Kasumi-1 (cell line): ENCODE results near the gene CUX1.

Experiments
- DNase-seq, 2 experiments: peaks; one replicate each; lab custom pipeline; 2025; lab: John Stamatoyannopoulos, UW

The CUX1 gene

DNA sequence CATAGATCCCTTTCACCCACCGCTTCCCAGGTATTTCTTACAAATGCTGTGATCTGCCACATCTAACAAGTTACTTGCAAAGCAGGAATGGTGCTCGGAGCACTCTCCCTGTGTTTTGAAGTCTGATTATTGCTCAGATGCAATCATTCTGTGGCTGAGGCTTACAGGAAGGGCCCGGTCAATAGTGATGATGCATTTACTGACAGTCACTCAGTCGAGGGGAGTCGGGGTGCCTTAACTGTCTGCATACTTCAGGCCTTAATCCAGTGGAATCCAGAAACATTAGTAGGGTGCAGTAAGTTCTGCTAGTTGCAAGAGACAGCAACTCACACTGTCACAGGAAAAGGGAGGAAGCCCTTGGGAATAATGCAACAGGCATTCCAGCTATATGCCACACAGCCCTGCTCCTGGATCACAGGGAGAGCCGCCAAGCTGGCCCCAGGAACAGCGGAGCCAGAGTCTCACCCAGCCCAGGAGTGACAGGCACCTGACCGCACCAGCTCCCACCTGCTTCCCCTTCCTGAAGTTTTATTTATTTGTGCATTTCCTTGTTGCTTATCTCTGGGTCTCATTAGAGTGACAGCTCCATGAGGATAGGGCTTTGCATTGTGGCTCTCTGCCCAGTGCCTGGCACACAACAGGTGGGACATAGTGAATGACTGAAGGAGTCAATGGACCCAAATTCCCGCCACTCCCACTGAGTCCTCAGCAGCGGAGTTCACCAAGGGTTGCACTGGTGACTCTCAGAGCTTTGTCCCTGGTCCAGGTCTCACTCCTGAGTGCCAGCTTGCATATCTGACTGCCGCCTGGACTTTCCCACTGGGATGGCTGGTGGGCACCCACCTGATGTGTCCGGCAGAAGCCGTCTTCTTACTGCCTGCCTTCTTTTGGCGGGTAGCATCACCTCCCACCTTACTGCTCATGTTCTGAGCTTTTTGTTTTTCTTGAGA, 256.8 kb downstream of the CUX1 start:
- DNase-seq: no peak

DNA sequence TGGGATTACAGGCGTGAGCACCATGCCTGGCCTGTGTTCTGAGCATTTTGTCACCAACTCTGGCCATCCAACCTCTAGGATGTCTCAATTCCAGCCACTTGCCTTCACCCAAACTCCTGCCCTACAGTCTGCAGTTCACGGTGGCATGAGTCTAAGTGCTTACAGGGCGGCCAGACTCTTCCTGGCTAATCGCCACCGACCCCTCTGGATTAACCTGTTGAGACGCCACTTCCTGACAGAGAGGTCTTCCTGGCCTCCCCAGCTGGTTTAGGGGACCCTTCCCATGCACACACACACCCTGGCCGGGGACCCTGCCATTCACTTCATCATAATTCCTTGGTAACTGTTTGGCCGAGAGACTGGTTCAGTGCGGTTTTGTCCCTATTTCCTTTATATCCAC, 257.7 kb downstream of the CUX1 start:
- DNase-seq: no peak

DNA sequence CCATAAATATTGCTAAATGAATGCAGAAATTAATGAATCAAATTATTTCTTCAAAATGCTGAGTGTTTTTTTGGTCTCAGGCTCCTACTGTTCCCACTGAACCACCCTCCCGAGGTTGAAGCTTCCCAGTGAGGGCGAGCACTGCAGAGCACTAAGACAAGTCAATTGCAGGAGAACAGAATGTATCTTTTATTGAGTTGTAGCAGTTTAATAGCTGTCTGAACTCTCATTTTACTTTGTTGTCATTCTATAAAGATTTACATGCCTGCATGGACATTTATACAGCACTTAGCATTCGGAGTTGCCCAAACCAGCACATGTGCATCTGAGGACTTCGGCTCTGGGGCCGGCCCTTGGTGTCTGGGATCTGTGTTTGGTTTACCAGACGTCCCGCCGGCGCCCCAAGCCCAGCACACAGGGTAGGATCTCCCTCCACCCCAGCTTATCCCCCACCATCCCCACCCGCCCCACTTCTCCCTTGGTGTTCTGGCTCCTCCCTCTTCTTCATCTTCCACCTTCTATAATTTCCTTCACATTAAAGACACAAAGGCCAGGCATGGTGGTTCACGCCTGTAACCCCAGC, 258.2 kb downstream of the CUX1 start:
- DNase-seq: no peak

DNA sequence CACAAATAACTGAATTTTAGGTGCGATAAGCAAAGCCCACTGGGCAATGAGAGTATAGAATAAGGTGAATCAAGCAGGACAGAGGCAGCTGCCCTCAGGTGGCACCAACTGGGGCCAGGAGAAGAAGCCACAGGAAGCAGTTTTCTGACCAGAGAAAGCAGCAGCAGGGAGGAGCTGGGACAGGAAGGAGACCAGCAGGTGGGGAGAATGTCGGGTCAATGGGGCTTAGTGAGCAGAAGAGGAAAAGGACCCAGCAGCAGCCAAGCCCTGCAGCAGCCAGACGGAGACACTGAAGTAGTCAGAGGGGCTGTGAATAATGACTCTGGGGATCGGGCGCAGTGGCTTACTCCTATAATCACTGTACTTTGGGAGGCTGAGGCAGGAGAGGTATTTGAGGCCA, 259.7 kb downstream of the CUX1 start:
- peak; percentile 8 to 18 for DNase-seq

DNA sequence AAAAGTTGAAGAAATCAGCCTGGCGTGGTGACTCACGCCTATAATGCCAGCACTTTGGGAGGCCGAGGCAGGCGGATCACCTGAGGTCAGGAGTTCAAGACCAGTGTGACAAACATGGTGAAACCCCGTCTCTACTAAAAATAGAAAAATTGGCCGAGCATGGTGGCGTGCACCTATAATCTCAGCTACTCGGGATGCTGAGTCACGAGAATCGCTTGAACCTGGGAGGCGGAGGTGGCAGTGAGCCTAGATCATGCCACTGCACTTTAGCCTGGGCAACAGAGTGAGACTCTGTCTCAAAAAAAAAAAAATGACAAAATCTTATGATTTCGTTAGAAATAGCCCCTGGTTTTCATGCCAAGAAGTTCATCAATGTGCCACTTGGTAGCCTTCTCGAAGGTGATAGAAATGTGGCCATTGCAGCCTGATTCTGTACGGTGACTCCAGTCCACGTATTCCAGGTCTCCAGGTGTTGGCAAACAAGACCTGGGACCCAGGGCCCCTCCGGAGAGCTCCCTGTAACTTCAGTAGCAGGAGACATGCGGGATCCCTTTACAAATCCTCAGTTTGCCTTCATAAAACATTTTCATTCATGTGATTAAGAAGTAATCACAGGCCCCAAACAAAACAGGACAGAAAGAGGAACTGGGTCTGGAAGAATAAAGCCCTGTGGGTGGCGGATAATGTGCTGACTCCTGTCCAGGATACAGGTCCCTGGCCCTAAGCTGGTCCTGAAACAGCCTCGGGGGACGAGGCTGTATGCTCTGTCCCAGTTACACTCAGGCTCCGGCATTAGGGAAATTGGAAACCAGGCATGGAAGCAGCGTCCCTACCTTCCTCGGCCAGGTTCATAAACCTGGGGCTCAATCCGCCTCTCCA, 262.0 kb downstream of the CUX1 start:
- peak; percentile 10 to 23 for DNase-seq

DNA sequence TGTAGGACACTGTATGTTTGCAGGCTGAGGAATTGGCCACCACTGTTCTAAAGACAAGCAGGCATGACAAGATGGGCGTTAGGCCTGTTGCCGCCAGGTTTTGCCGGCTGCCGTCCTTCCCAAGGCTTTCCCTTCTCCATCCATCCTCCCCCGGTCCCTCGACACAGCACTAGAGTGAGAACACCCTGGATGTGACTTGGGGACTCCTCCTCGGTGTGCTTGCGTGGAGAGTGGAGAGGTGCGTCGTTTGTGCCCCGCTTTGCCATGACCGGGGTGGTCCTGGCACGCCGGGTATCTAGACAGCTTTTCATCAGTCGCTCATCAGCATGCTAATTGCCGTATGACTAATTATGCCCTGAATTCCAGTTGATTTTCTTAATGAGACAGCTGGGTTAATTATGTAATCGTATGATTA, 262.6 kb downstream of the CUX1 start:
- no peak for DNase-seq

DNA sequence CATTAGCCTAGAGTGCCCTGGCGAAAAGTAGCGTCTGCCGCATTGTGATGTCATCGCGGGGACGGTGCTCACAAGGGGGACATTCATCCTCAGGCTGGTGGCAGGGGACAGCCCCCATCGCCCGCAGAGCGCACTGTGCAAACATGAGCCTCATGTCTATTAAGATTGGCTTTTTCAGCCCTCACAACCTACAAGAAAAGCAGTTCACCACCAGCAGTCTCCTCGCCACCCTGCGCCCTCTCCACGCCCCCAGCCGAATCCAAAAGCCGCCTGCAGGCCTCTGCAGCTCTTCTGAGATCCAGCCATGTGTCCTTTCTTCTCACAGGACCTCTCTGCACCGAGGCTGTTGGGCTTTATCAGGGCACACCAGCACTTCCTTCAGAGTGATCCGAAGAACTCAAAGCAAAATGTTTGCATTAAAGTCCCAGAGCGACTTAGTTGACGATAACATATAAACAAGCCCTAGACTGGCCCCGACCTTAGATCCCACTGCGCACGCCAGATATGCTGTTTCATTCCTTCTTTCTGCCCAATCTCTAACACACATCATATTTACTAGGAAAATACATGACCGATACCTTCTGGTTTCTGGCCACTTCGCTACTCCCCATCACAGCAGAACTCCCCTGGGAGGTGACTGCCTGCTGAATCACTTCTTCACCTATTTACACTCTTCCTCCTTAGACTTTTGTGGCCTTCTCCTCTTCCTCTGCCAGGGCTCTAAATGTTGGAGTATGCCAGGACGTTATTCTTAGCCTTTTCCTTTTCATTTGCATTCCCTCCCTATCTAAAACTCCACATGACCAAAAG, 263.2 kb downstream of the CUX1 start:
- DNase-seq: no peak

DNA sequence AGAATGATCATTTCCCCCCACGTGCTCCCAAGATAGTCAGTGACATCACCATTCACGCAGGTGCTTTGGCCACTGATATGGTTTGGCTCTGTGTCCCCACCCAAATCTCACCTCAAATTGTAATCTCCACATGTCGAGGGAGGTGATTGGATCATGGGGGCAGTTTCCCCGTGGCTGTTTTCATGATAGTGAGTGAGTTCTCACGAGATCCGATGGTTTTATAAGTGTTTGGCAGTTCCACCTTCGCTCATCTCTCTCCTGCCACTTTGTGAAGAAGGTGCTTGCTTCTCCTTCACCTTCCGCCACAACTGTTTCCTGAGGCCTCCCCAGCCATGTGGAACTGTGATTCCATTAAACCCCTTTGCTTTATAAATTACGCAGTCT, 263.8 kb downstream of the CUX1 start:
- DNase-seq: no peak

DNA sequence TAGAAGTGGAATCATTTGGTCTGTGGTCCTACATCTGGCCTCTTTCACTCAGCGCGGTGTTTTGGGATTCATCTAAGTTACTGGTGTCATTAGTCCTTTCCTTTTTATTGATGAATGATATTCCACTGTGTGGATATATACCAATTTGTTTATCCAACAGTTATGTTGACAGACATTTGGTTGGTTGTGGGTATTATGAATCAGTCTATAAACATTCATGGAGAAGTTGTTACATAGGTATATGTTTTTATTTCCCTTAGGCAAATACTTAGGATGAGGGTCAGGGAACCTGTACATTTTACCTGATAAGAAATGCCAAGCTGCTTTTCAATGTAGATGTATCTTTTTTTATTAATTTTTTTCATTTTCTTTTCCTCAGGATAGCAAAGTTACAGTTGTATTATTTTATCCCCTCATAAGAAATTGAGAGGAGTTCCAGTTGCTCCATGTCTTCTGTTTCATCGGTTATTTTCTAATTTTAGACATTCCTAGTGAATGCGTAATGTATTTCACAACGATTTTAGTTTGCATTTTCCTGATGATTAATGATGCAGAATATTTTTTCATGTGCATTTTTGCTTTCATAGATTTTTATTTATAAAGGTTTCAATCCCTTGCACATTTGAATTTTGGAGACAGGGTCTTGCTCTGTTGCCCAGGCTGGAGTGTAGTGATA, 265.4 kb downstream of the CUX1 start:
- DNase-seq: no peak

DNA sequence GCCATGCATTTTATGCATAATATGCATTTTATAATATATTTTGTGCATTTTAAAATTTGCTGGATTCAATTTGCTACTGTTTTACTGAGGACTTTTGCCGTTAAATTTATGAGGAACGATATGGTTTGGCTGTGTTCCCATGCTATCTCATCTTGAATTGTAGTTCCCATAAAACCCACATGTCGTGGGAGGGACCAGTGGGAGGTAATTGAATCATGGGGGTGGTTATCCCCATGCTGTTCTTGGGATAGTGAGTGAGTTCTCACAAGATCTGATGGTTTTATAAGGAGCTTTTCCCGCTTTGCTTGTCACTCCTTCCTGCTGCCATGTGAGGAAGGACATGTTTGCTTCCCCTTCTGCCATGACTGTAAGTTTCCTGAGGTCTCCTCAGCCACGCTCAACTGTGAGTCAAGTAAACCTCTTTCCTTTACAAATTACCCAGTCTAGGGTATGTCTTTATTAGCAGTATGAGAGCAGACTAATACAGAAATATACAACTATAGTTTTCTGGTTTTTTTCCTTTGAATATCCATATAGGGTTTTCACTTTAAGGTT, 267.9 kb downstream of the CUX1 start:
- DNase-seq: peak in 1 of 2 experiments; percentile 1

DNA sequence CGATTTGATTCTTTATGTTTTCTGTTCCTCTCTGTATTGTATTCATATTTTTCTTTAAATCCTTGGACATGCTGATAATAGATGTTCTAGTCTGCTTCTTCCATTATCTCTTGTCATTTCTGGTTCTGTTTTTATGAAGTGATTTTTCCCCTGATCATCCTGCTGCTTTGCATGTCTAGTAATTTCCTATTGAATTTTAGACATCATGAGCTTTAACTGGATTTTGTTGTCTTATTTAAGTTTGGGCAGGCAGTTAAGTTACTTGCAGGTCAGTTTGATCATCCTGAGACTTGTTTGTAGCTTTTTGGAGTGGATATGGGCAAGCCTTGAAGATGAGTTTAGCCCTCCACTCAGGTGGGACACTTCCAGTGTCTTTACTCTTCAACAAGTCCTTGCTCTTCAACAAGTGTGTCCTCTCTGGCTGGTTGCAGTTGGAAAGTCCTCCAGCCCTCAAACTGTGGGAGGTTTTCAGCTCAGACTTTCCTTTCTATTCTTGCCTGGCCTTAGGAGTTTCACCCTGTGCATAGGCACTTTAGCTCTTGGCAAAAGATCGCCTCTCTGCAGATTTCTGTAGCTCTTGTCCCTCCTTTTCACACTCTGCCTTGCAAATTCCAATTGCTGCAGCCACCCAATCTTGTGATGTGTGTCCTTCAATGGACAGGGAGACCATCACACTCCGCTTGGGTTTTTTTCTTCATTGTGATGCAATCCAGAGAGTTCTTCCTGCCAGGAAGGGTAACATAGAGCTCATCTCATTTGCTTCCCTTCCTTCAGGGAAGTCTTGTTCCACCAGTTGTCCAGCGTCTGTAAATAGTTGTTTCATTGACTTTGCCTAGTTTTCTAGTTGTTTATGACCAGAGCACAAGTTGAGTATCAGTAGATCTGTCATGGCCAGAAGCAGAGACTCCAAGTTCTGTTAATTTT, 272.0 kb downstream of the CUX1 start:
- DNase-seq: no peak

DNA sequence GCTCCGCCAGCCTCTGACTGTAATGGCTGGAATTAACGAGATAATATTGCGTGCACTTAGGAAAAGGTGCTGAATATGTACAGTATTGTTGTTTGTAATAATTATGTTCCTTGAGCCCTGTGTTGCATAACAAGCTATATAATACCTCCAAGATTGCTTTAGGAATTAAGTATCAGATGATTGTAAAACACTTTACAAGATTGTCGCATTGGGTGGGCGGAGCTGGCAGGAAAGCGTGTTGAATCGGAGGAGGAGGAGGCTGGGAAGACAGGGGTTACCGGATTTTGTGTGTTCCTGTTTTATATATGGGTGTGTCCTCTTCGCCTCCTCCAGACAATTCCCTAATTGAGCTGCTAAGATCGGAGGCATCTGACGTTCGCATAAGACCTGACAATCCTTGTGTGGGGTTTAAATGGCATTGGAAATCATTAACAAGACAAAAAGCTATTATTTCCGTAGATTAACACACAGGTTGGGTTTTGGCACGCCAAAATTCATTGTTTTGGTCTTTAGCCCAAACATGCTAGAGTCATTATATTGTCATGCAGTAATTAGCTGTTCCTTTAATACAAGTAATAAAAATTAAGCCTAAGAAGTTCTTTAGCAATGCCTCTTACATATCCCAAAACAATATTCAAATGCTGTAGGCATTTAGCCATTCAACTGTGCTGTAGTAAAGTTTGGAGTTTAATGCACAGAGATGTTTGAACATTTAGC, 276.3 kb downstream of the CUX1 start:
- no peak for DNase-seq

DNA sequence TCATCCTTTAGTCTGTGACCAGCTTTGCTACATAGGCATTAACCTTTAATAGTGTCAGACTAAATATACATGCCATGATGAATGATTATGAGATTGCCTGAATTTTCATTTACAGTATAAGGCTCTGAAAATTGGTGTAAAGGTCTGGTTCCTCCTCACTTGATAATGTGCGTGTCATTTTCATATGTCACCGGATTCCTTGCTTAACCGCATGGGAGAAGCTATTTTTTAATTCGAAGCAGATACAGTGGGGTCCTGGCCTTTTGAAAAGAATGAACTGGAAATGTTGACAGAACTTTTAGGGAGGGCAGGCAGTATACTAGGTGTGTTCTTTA, 276.9 kb downstream of the CUX1 start:
- DNase-seq: no peak

DNA sequence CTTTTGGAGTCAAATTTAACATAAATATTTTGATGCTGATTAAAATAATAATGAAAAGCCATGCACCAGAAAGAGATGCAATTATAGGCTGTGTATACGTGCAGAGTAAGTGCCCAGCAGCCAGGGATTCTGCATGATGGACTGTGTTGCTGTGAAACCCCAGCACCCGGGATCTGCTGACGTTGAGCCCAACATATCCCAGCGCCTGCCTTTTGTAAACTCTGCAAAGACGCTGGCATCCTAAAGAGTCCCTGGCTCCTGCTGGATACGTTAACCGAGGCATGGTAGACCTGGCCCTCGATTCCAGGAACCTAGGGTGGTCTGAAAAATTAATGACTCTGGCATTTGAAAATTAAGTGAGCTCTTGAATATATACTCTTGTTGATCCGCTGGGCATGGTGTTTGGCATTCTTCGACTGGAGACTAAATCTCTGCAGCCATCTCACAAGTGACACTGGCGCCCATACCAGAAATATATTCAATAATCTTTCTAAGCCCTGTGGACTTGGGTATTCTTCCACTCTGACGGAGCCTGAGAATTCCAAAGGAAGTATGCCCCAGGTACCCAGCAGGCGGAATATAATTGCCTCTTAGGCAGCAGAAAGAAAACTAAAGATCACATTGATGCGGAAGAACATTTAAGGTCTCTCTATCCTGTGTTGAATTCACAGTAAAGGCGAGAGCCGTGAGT, 278.0 kb downstream of the CUX1 start:
- DNase-seq: no peak

DNA sequence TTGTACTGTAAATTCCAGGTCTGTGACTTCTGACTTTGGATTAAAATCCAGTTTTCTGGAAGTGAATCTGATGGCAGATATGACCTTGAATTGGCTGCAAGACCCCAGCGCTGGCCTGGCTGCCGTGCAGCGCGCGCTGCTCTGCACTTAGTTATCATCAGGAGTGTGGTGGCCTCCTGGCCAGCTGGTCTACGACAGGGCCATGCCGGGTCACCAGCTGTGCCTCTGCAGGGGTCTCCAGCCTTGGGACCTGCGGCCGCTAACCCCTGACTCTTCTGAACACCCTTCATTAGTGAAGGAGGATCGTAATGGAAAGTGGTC, 278.5 kb downstream of the CUX1 start:
- DNase-seq: no peak

DNA sequence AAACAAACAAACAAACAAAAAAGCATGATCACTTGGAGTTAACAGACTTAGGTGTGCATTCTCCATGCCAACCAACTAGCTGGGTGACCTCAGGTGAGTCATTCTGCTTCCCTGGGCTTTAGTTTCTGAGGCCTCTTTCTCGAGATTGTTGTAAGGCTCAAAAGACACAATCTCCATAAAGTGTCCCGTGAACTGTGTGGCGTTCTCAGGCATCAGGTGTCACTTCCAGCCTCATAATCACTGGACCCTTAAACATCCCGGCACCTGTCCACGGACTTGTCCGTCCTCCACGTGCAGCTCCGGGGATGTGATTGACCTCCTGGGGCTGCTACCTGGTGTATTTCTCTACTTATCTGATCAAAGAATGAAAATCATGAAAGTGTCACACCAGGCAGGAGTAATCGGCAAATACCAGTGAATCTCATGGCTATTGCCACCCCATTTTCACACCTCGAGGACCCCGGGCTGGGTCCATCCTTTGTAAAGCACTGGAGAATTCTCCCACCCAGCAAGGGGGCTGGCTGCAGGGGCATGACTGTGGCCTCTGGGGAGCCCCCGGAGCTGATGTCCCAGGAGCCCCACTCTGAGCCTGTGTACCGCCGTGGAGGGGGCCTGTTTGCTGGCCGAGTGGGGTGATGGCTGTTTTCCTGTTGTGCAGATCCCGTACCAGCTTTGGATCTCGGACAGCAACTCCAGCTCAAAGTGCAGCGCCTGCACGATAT, 279.4 kb downstream of the CUX1 start:
- no peak for DNase-seq

DNA sequence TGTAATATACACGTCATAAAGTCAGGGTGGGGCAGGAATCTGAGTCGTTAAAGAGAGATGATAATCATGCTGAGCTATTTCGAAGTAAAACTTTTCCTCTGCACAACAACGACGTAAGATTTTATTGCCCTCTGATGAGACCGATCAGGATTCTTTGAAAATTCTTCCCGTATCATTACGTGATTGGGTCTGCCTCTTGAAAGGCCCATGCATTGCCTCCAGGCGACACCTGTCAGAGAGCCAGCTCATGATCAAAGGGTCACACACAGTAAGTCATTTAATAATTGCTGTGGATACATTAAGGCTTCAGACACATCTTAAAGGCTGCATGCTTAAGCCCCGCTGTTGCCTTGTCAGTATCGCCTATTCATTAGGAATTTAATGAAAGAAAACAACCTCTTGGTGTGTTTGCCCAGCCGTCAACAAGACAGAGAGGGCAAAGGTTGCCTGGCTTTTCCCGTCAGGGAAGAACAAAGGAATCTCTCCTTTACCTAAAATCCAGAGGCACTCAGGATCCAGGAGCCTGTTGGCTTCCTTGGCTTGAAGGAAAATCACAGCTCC, 280.3 kb downstream of the CUX1 start:
- no peak for DNase-seq

DNA sequence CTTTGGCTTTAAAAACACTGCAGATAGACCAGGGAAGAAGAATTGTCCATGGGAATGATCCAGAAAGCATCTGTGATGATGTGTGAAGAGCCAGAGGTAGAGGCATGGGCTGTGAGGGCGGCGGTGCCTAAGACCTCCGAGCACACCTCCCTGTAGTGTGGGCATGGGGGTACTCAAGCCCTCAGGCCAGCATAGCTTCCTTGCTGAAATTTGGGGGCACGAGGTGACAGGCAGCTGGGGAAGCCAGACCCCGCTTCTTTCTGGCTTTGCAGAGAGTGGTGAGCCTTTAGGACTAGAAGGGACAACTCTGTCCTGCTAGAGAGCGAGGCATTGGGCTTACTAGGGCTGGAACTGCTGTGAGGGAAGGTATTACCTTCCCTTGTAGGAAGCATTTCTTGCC, 281.6 kb downstream of the CUX1 start:
- DNase-seq: no peak
